Nephron (organoid): ENCODE results near the gene BTBD7.

ENCODE experiments used
- H3K27ac Mint-ChIP-seq, 3 experiments: 2 replicates each; pipeline ENCODE4 v1.8.0; 2020; ENCODE audit warnings: mixed read lengths in 3 of 3, mild to moderate bottlenecking in 2 of 3, moderate library complexity in 1 of 3
- H3K27me3 Mint-ChIP-seq: 2 replicates; pipeline ENCODE4 v1.8.0; 2021; ENCODE audit warnings: low read depth, mild to moderate bottlenecking, moderate library complexity, mixed read lengths
- H3K36me3 Mint-ChIP-seq: 2 replicates; pipeline ENCODE4 v1.8.0; 2020; ENCODE audit warnings: low read depth, mixed read lengths
- H3K4me1 Mint-ChIP-seq: 2 replicates; pipeline ENCODE4 v1.8.0; 2020; ENCODE audit warnings: mixed read lengths
- H3K4me3 Mint-ChIP-seq, 3 experiments: 2 replicates each; pipeline ENCODE4 v1.8.0; 2020; ENCODE audit warnings: mild to moderate bottlenecking in 3 of 3, mixed read lengths in 3 of 3, moderate library complexity in 2 of 3
- H3K9me3 Mint-ChIP-seq: 2 replicates; pipeline ENCODE4 v1.8.0; 2020; ENCODE audit warnings: mixed read lengths
- CTCF ChIP-seq, 3 experiments: fragments of 200-600 bp; sonication (generic); IDR thresholded peaks; one replicate each; pipeline ENCODE4 v1.5.0; 2021; ENCODE audit warnings: antibody characterized with exemption in 3 of 3; ENCODE audit not compliant: unreplicated experiment in 3 of 3

BTBD7 gene

DNA sequence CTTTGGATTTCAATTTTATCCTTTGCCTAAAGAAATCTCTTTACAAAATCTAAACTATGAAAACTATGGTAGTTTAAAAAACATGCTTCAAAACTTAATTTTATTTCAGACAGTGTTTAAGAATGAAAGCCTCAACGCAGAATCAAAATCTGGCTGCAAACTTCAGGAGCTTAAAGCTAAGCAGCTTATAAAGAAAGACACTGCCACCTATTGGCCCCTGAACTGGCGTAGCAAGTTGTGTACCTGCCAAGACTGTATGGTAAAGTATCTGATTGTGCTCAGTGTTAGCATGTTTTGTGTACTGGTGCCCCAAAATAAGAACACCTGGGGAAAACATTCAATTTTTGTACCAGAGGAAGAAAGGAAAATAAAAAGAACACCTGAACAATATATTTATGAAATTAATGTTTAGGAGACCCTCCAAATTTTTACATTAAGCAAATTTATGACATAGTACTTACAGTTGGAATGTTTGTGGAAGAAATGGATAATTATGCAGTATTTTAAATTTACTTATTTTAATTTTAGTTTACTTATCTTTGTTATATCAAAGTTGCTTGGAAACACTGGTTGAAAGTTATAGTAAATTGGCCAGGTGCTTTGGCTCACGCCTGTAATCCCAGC lies 113.6 kb downstream of the BTBD7 start:
- no peak overlapping the region for H3K27ac Mint-ChIP-seq
- H3K4me3 Mint-ChIP-seq: no peak overlapping the region
- H3K27me3 Mint-ChIP-seq: no peaks in the 10 kb centered on the region
- peaks cover 61% of the 10 kb centered on the region for H3K36me3 Mint-ChIP-seq
- peak; percentile 39 to 61 (median 57) for TF ChIP-seq CTCF (IDR thresholded peaks at IDR 0.05; ENCODE audit: unreplicated experiment in 3 of 3)
- no peaks in the 10 kb centered on the region for H3K9me3 Mint-ChIP-seq
- H3K4me1 Mint-ChIP-seq: no peaks in the 10 kb centered on the region

DNA sequence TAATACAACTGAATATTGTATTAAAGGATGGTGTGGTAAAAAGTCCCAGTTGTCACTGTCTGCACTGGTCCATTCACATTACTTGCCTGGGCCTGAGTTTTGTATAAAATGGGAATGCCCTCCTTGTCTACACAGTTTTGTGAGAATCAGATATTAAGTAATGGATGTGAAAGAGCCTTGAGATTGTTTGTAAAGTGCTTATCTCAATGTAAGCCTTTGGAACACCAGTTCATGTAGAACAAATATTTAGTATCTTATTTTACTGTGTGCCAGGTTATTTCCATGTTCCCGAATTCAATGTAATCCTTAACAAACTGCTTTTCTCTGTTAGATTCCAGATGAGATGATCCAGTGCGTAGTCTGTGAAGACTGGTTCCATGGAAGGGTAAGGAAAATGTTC lies 118.2 kb downstream of the BTBD7 start:
- H3K9me3 Mint-ChIP-seq: no peaks in the 10 kb centered on the region
- no peak overlapping the region for H3K27ac Mint-ChIP-seq
- no peak overlapping the region for H3K4me3 Mint-ChIP-seq
- H3K36me3 Mint-ChIP-seq: peaks cover 51% of the 10 kb centered on the region
- no peak for TF ChIP-seq CTCF (IDR thresholded peaks at IDR 0.05; ENCODE audit: unreplicated experiment in 3 of 3)
- no peaks in the 10 kb centered on the region for H3K4me1 Mint-ChIP-seq
- H3K27me3 Mint-ChIP-seq: no peaks in the 10 kb centered on the region

DNA sequence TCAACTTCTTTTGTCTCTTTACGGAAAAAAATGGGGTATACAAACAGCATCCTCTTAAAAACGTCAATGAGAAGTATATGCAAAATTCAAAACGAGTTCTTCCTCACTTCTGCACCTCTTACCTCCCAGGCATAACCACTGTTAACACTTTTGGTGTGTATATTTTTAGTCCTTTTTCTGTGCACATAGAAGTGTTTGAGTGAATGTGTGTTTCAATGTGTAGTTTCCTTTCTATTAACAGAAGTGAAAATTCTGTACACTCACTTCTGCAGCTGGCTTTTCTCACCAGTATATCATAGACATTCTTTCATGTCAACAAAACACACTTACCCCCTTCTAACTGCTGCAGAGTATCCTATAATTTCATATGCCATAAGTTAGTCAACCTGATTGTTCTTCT lies 120.4 kb downstream of the BTBD7 start:
- no peak overlapping the region for H3K27ac Mint-ChIP-seq
- peaks cover 42% of the 10 kb centered on the region for H3K36me3 Mint-ChIP-seq
- no peak overlapping the region for H3K4me3 Mint-ChIP-seq
- peaks cover 12% of the 10 kb centered on the region for H3K4me1 Mint-ChIP-seq
- no peaks in the 10 kb centered on the region for H3K27me3 Mint-ChIP-seq
- TF ChIP-seq CTCF (IDR thresholded peaks at IDR 0.05; ENCODE audit: unreplicated experiment in 3 of 3): no peak
- H3K9me3 Mint-ChIP-seq: no peaks in the 10 kb centered on the region

DNA sequence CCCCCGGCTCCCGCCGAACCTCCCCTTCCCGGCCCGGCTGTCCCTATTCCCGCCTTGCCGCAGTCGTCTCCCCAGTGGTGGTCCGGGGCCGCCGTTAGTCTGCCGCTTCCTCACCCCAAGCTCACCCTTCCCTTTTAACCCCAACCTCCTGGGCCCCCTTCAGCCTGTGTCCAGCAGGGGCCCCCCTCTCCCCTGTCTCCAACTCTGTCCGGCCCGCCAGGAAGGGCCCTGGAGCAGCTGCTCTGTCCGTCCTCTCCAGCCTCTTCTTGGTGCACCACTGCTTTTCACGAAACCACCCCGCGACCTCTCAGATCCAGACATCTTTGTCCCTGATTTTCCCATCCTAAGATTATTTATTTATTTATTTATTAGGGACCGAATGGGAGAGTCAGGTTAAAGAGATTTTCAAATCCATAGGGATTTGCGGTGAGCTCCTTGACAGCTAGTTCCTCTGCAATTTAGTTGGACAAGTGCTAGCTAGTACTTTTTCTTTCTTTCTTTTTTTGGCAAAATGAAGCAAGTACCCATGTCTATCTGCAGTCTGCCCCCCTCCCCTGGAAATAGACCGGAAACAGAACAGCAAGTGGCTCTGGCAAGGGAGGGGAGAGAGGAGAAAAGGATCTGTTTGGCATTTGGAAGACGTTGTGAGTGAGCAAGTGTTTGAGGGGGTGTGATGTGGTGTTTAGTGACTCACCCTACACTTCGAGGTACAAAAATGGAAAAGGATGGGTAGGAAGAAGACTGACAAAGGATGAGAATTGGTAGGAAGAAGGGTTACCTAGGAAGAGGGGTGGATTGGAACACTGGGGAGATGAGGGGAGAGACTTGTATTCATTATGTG lies 125.1 kb downstream of the BTBD7 start:
- Mint-ChIP-seq H3K9me3 (no peaks in the 10 kb centered on the region), H3K36me3 (peaks cover 14% of the 10 kb centered on the region), H3K27ac (peak overlapping the region; percentile 6 to 72 (median 61)), H3K4me1 (peaks cover 20% of the 10 kb centered on the region), H3K27me3 (no peaks in the 10 kb centered on the region), H3K4me3 (peak overlapping the region; percentile 83 to 100 (median 98))
- peak in 2 of 3 experiments; percentile 24 to 56 for TF ChIP-seq CTCF (IDR thresholded peaks at IDR 0.05; ENCODE audit: unreplicated experiment in 3 of 3)

DNA sequence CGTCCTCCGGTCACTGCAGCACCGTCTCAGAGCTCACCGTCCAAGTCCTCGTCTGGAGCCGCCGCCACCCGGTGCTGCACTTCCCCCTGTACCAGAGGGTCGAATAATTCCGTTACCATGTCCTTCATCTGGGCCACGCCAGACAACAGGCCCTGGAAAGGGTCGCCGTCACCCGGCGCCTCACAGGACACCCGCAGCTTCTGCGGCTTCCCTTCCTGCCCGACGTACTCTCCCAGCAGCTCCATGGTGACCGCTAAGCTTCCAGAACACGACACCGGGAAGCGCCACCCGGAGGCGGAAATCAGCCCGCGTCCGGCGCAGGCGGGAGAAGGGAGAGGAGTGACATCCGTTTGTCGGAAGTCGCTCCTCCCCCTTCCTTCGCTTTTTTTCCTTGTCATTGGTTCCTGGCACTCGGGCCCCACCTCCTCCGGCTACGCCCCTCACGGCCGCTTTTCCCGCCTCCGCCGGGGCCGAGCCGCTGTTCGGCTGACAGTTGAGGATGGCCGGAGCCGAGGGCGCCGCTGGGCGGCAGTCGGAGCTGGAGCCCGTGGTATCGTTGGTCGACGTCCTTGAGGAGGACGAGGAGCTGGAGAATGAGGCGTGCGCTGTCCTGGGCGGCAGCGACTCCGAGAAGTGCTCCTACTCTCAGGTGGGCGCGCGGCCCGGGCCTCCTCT lies 125.9 kb downstream of the BTBD7 start, which contains the start of the genes GON7 and UBR7:
Gene GON7 (minus strand): TSS at position 273 of the 675 bp plus-strand sequence. CDS start 28 bp downstream, at position 245.
Gene UBR7 (plus strand): TSS at position 464 of the 675 bp plus-strand sequence. CDS start 36 bp downstream, at position 500.
- H3K4me1 Mint-ChIP-seq: peaks cover 20% of the 10 kb centered on the region
- H3K9me3 Mint-ChIP-seq: no peaks in the 10 kb centered on the region
- H3K4me3 Mint-ChIP-seq: peak within 1 kb of the TSS; percentile 83 to 100 (median 98)
- H3K36me3 Mint-ChIP-seq: peaks cover 11% of the 10 kb centered on the region
- H3K27me3 Mint-ChIP-seq: no peaks in the 10 kb centered on the region
- peak in 2 of 3 experiments; percentile 0 to 6 for TF ChIP-seq CTCF (IDR thresholded peaks at IDR 0.05; ENCODE audit: unreplicated experiment in 3 of 3)
- H3K27ac Mint-ChIP-seq: peak within 1 kb of the TSS; percentile 6 to 72 (median 61)
